ENCODE data around the gene YLPM1.

GRCh38 chr14:74804219-74804825, 41.2 kb downstream of the YLPM1 start:
- TF ChIP-seq CTCF (IDR thresholded peaks at IDR 0.05) (peak; percentile 58), EZH2 (IDR thresholded peaks at IDR 0.05; ENCODE audit: borderline replicate concordance, insufficient read depth, low read depth, low read length, poor library complexity, severe bottlenecking) (no peak)

Data from B cell (primary cell).